MG63 (cell line): ENCODE results near the gene CEACAM7. TPM values are rescaled to one million over a fixed set of nuclear protein-coding genes. Genes with fewer than 3 reads are reported as not detected.
"Not testable (repeated sequence)": the region's sequence is repeated elsewhere in the genome, so short reads cannot be mapped to it uniquely, and the experiment has no call there.

Experiments
- DNase-seq: peaks from one replicate; pipeline ENCODE4 v3.0.0-alpha.2; 2020
- H3K27me3 ChIP-seq: fragments of 250-450 bp; sonication (Bioruptor Pico); 2 replicates; pipeline ENCODE4 v1.5.1; 2020; ENCODE audit warnings: mild to moderate bottlenecking, moderate library complexity
- H3K36me3 ChIP-seq: fragments of 250-450 bp; sonication (Bioruptor Pico); 2 replicates; pipeline ENCODE4 v1.5.1; 2020; ENCODE audit warnings: mild to moderate bottlenecking, moderate library complexity
- H3K4me3 ChIP-seq: fragments of 250-450 bp; sonication (Bioruptor Pico); 2 replicates; pipeline ENCODE4 v1.5.1; 2020; ENCODE audit warnings: mild to moderate bottlenecking, moderate library complexity
- H3K9me3 ChIP-seq: fragments of 250-450 bp; sonication (Bioruptor Pico); 2 replicates; pipeline ENCODE4 v1.5.1; 2020; ENCODE audit warnings: mild to moderate bottlenecking, moderate library complexity
- total RNA-seq: library from RNA; depleted of rRNA; stranded (reverse); fragments of >200 nt; shearing (Covaris generic); gene quantifications from 2 replicates; pipeline ENCODE4 v1.2.3, GENCODE V29; 2014; ENCODE audit warnings: low replicate concordance

Gene CEACAM7
- total RNA-seq, 1 experiment from 2014 or later, result not detected

- H3K4me3 ChIP-seq, result no peak overlapping the region
- 0 out of 2 replicates have a peak, but pooled peaks cover 4% of the 10 kb centered on the region for H3K9me3 ChIP-seq
- peaks cover 10% of the 10 kb centered on the region for H3K27me3 ChIP-seq
- no peak for DNase-seq
- no peaks in the 10 kb centered on the region for H3K36me3 ChIP-seq
Measured at GRCh38 chr19:41689993-41690800, 2.1 kb upstream of the CEACAM7 start.

GRCh38 chr19:41688687-41689086 lies 617 bp upstream of the CEACAM7 start:
- Histone ChIP-seq H3K36me3 (no peaks in the 10 kb centered on the region), H3K9me3 (0 out of 2 replicates have a peak, but pooled peaks cover 4% of the 10 kb centered on the region), H3K4me3 (no peak overlapping the region), H3K27me3 (peaks cover 10% of the 10 kb centered on the region)
- no peak for DNase-seq

- Histone ChIP-seq H3K27me3 (peaks cover 20% of the 10 kb centered on the region), H3K36me3 (no peaks in the 10 kb centered on the region), H3K9me3 (0 out of 2 replicates have a peak, but pooled peaks cover 4% of the 10 kb centered on the region), H3K4me3 (no peak overlapping the region)
- DNase-seq, result no peak
Measured at GRCh38 chr19:41687419-41687818, 651 bp downstream of the CEACAM7 start.

GRCh38 chr19:41682437-41682836 lies 5.6 kb downstream of the CEACAM7 start:
- Histone ChIP-seq H3K4me3 (no peak overlapping the region), H3K27me3 (peaks cover 42% of the 10 kb centered on the region), H3K9me3 (no peaks in the 10 kb centered on the region), H3K36me3 (no peaks in the 10 kb centered on the region)
- DNase-seq, result no peak

GRCh38 chr19:41671486-41671885 lies 16.6 kb downstream of the CEACAM7 start:
- no peak for DNase-seq
- peaks cover 5% of the 10 kb centered on the region for H3K9me3 ChIP-seq
- no peaks in the 10 kb centered on the region for H3K36me3 ChIP-seq
- peaks cover 9% of the 10 kb centered on the region for H3K27me3 ChIP-seq
- no peak overlapping the region for H3K4me3 ChIP-seq

- DNase-seq, result no peak
- H3K27me3 ChIP-seq, result peaks cover 9% of the 10 kb centered on the region
- no peak overlapping the region for H3K4me3 ChIP-seq
- peaks cover 10% of the 10 kb centered on the region for H3K9me3 ChIP-seq
- no peaks in the 10 kb centered on the region for H3K36me3 ChIP-seq
Measured at GRCh38 chr19:41670755-41671154, 17.3 kb downstream of the CEACAM7 start.

GRCh38 chr19:41668315-41668714 lies 19.8 kb downstream of the CEACAM7 start:
- no peak overlapping the region for H3K4me3 ChIP-seq
- peaks cover 20% of the 10 kb centered on the region for H3K9me3 ChIP-seq

GRCh38 chr19:41666075-41666474 lies 22.0 kb downstream of the CEACAM7 start:
- H3K9me3 ChIP-seq, result peaks cover 22% of the 10 kb centered on the region
- DNase-seq, result no peak
- H3K27me3 ChIP-seq, result no peaks in the 10 kb centered on the region
- no peaks in the 10 kb centered on the region for H3K36me3 ChIP-seq
- no peak overlapping the region for H3K4me3 ChIP-seq

More at GRCh38 chr19:41668315-41668714, 19.8 kb downstream of the CEACAM7 start:
- DNase-seq, result no peak
- peaks cover 9% of the 10 kb centered on the region for H3K27me3 ChIP-seq
- no peaks in the 10 kb centered on the region for H3K36me3 ChIP-seq

- DNase-seq, result no peak
- H3K9me3 ChIP-seq, result no peaks in the 10 kb centered on the region
- H3K27me3 ChIP-seq, result peaks cover 15% of the 10 kb centered on the region
- no peaks in the 10 kb centered on the region for H3K36me3 ChIP-seq
- no peak overlapping the region for H3K4me3 ChIP-seq
Measured at GRCh38 chr19:41657157-41657556, 30.9 kb downstream of the CEACAM7 start.

GRCh38 chr19:41656756-41657155 lies 31.3 kb downstream of the CEACAM7 start:
- not testable (repeated sequence) for H3K36me3 ChIP-seq, H3K4me3 ChIP-seq, H3K9me3 ChIP-seq, DNase-seq
- H3K27me3 ChIP-seq, result peaks cover 15% of the 10 kb centered on the region

GRCh38 chr19:41652250-41652649 lies 35.8 kb downstream of the CEACAM7 start:
- H3K4me3 ChIP-seq, result no peak overlapping the region
- DNase-seq, result no peak
- H3K9me3 ChIP-seq, result no peaks in the 10 kb centered on the region
- H3K27me3 ChIP-seq, result peaks cover 17% of the 10 kb centered on the region
- no peaks in the 10 kb centered on the region for H3K36me3 ChIP-seq

- Histone ChIP-seq H3K27me3 (peaks cover 17% of the 10 kb centered on the region), H3K36me3 (no peaks in the 10 kb centered on the region), H3K9me3 (no peaks in the 10 kb centered on the region), H3K4me3 (no peak overlapping the region)
- no peak for DNase-seq
Measured at GRCh38 chr19:41649827-41650226, 38.2 kb downstream of the CEACAM7 start.

GRCh38 chr19:41646589-41647204 lies 41.4 kb downstream of the CEACAM7 start:
- no peak overlapping the region for H3K4me3 ChIP-seq
- H3K27me3 ChIP-seq, result peaks cover 16% of the 10 kb centered on the region
- H3K36me3 ChIP-seq, result no peaks in the 10 kb centered on the region
- peak; percentile 29 for DNase-seq
- H3K9me3 ChIP-seq, result no peaks in the 10 kb centered on the region

GRCh38 chr19:41641879-41642485 lies 46.1 kb downstream of the CEACAM7 start:
- Histone ChIP-seq H3K27me3 (peaks cover 16% of the 10 kb centered on the region), H3K36me3 (no peaks in the 10 kb centered on the region), H3K9me3 (no peaks in the 10 kb centered on the region), H3K4me3 (no peak overlapping the region)
- DNase-seq, result peak; percentile 38

GRCh38 chr19:41638641-41639081 lies 49.4 kb downstream of the CEACAM7 start:
- no peaks in the 10 kb centered on the region for H3K9me3 ChIP-seq
- no peaks in the 10 kb centered on the region for H3K36me3 ChIP-seq
- H3K4me3 ChIP-seq, result no peak overlapping the region
- H3K27me3 ChIP-seq, result peaks cover 13% of the 10 kb centered on the region
- no peak for DNase-seq

GRCh38 chr19:41637484-41637883 lies 50.6 kb downstream of the CEACAM7 start:
- no peak for DNase-seq
- Histone ChIP-seq H3K27me3 (peaks cover 13% of the 10 kb centered on the region), H3K4me3 (no peak overlapping the region), H3K9me3 (no peaks in the 10 kb centered on the region), H3K36me3 (no peaks in the 10 kb centered on the region)

GRCh38 chr19:41627966-41628675 lies 59.9 kb downstream of the CEACAM7 start:
- 0 out of 2 replicates have a peak, but pooled peaks cover 3% of the 10 kb centered on the region for H3K27me3 ChIP-seq
- H3K9me3 ChIP-seq, result peaks cover 7% of the 10 kb centered on the region; the same call in 1 of the 2 replicates
- no peak for DNase-seq
- no peak overlapping the region for H3K4me3 ChIP-seq
- no peaks in the 10 kb centered on the region for H3K36me3 ChIP-seq
